ENCODE results near the gene ATP13A3.

ATP13A3 gene

DNA sequence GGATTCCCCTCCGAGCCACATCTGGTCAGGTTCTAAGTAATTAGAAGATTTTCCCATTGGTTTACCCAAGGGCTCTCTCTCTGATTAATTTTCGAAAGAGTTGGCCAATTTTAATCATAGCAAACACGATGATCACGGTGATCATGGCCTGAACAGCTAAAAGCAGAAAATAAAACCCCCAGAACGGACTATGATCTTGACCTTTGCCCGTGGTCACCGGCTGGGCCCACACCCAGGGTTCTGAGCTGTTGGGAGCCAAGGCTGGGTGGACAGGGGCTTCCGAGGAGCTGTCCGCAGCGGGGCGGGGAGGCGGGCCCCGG lies 90.3 kb downstream of the ATP13A3 start:
- Histone ChIP-seq H3K27ac (ENCODE audit: low read length) (no peak overlapping the region), H3K4me3 (ENCODE audit: low read length) (no peak overlapping the region), H3K9ac (ENCODE audit: low read length) (no peak overlapping the region), H3K4me1 (ENCODE audit: low read length) (peaks cover 6% of the 10 kb centered on the region; the same call in 1 of the 2 replicates), H3K27me3 (ENCODE audit: low read depth, low read length) (no peaks in the 10 kb centered on the region), H3K4me2 (ENCODE audit: low read length) (no peak overlapping the region), H4K20me1 (ENCODE audit: insufficient read depth, low read length) (no peaks in the 10 kb centered on the region), H2AFZ (ENCODE audit: low read depth, low read length) (no peak overlapping the region), H3K79me2 (ENCODE audit: low read length) (no peaks in the 10 kb centered on the region), H3K9me3 (ENCODE audit: insufficient read depth, low read length) (no peaks in the 10 kb centered on the region), H3K36me3 (replicated peaks; ENCODE audit: low read depth, low read length) (no peaks in the 10 kb centered on the region)
- no peak for TF ChIP-seq CTCF (IDR thresholded peaks at IDR 0.05; ENCODE audit: low read depth, low read length)
- no peak for TF ChIP-seq EZH2phosphoT487 (IDR thresholded peaks at IDR 0.05; ENCODE audit: low read depth)

GRCh38 chr3:194395778-194396538 lies 90.8 kb downstream of the ATP13A3 start:
- Histone ChIP-seq H3K9me3 (ENCODE audit: insufficient read depth, low read length) (no peaks in the 10 kb centered on the region), H4K20me1 (ENCODE audit: insufficient read depth, low read length) (no peaks in the 10 kb centered on the region), H3K36me3 (replicated peaks; ENCODE audit: low read depth, low read length) (no peaks in the 10 kb centered on the region), H3K4me2 (ENCODE audit: low read length) (no peak overlapping the region), H3K9ac (ENCODE audit: low read length) (no peak overlapping the region), H3K79me2 (ENCODE audit: low read length) (no peaks in the 10 kb centered on the region), H3K27me3 (ENCODE audit: low read depth, low read length) (no peaks in the 10 kb centered on the region), H3K27ac (ENCODE audit: low read length) (no peak overlapping the region), H3K4me1 (ENCODE audit: low read length) (peaks cover 6% of the 10 kb centered on the region; the same call in 1 of the 2 replicates), H2AFZ (ENCODE audit: low read depth, low read length) (no peak overlapping the region), H3K4me3 (ENCODE audit: low read length) (no peak overlapping the region)
- TF ChIP-seq CTCF (IDR thresholded peaks at IDR 0.05; ENCODE audit: low read depth, low read length) (no peak), EZH2phosphoT487 (IDR thresholded peaks at IDR 0.05; ENCODE audit: low read depth) (no peak)

- H2AFZ ChIP-seq (ENCODE audit: low read depth, low read length) = no peak overlapping the region
- H3K79me2 ChIP-seq (ENCODE audit: low read length) = no peaks in the 10 kb centered on the region
- H3K4me2 ChIP-seq (ENCODE audit: low read length) = no peak overlapping the region
- H3K9me3 ChIP-seq (ENCODE audit: insufficient read depth, low read length) = no peaks in the 10 kb centered on the region
- no peaks in the 10 kb centered on the region for H3K36me3 ChIP-seq (replicated peaks; ENCODE audit: low read depth, low read length)
- H3K9ac ChIP-seq (ENCODE audit: low read length) = no peak overlapping the region
- TF ChIP-seq EZH2phosphoT487 (IDR thresholded peaks at IDR 0.05; ENCODE audit: low read depth) (no peak), CTCF (IDR thresholded peaks at IDR 0.05; ENCODE audit: low read depth, low read length) (no peak)
- H3K4me1 ChIP-seq (ENCODE audit: low read length) = peaks cover 6% of the 10 kb centered on the region; the same call in 1 of the 2 replicates
- H3K4me3 ChIP-seq (ENCODE audit: low read length) = no peak overlapping the region
- peaks cover 3% of the 10 kb centered on the region; the same call in 1 of the 2 replicates for H3K27me3 ChIP-seq (ENCODE audit: low read depth, low read length)
- H4K20me1 ChIP-seq (ENCODE audit: insufficient read depth, low read length) = no peaks in the 10 kb centered on the region
- H3K27ac ChIP-seq (ENCODE audit: low read length) = no peak overlapping the region
Observed at GRCh38 chr3:194395212-194395611, 91.6 kb downstream of the ATP13A3 start.

DNA sequence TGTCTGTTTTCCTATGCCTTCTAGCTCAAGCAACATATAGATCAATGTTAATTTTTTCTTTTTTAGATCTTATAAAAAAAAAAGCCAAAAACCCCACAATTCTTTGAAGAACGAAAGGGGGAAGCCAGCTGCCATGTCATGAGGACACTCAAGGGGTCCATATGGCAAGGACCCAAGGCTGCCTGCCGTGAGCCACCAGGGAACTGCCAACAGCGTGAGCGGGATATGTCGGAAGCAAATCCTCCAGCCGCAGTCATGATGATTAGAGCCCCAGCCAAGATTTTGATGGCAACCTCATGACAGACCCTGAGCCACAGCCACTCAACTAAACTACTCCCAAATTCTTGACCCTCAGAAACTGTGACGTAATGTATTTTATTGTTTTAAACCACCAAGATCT lies 94.2 kb downstream of the ATP13A3 start:
- peaks cover 6% of the 10 kb centered on the region; the same call in 1 of the 2 replicates for H3K4me1 ChIP-seq (ENCODE audit: low read length)
- H3K27ac ChIP-seq (ENCODE audit: low read length) = no peak overlapping the region
- H2AFZ ChIP-seq (ENCODE audit: low read depth, low read length) = no peak overlapping the region
- H4K20me1 ChIP-seq (ENCODE audit: insufficient read depth, low read length) = no peaks in the 10 kb centered on the region
- H3K9ac ChIP-seq (ENCODE audit: low read length) = no peak overlapping the region
- no peak for TF ChIP-seq CTCF (IDR thresholded peaks at IDR 0.05; ENCODE audit: low read depth, low read length)
- no peak for TF ChIP-seq EZH2phosphoT487 (IDR thresholded peaks at IDR 0.05; ENCODE audit: low read depth)
- no peak overlapping the region for H3K4me2 ChIP-seq (ENCODE audit: low read length)
- no peaks in the 10 kb centered on the region for H3K79me2 ChIP-seq (ENCODE audit: low read length)
- H3K36me3 ChIP-seq (replicated peaks; ENCODE audit: low read depth, low read length) = no peaks in the 10 kb centered on the region
- H3K9me3 ChIP-seq (ENCODE audit: insufficient read depth, low read length) = no peaks in the 10 kb centered on the region
- no peak overlapping the region for H3K4me3 ChIP-seq (ENCODE audit: low read length)
- H3K27me3 ChIP-seq (ENCODE audit: low read depth, low read length) = peaks cover 11% of the 10 kb centered on the region; the same call in 1 of the 2 replicates

Data from OCI-LY3 (cell line).